Breast epithelium (tissue), 4 donors: Measurements from ENCODE around the gene MTERF4. TPM values are rescaled to one million over a fixed set of nuclear protein-coding genes. Genes with fewer than 3 reads are reported as not detected.

Source experiments
- DNase-seq, 2 donors: peaks; one replicate each; pipeline ENCODE4 v3.0.0-alpha.2; 2019; ENCODE audit warnings: low spot score in 2 of 2
- H3K27ac ChIP-seq, 2 donors: fragments of 200-600 bp; sonication (generic) in 1 of 2; one replicate each; pipeline ENCODE4 v1.5.1; 2016 to 2019; ENCODE audit warnings: mild to moderate bottlenecking in 1 of 2
- H3K27me3 ChIP-seq, 2 donors: fragments of 200-600 bp; sonication (generic) in 1 of 2; one replicate each; pipeline versions ENCODE4 v1.5.1 to v1.6.0; 2017 to 2019; ENCODE audit warnings: control low read depth in 1 of 2, mild to moderate bottlenecking in 1 of 2
- H3K36me3 ChIP-seq: fragments of 200-600 bp; one replicate; pipeline ENCODE4 v1.5.1; 2019
- H3K4me1 ChIP-seq, 2 donors: fragments of 200-600 bp; sonication (generic); one replicate each; pipeline ENCODE4 v1.5.1; 2016 to 2019; ENCODE audit warnings: control low read depth in 1 of 2
- H3K4me3 ChIP-seq, 3 donors: fragments of 200-600 bp; sonication (generic); 1 replicate in 2 of 3; 2 replicates in 1 of 3; pipeline ENCODE4 v1.5.1; 2016 to 2019; ENCODE audit warnings: mild to moderate bottlenecking in 3 of 3, moderate library complexity in 2 of 3
- H3K9me3 ChIP-seq, 2 donors: fragments of 200-600 bp; sonication (generic) in 1 of 2; one replicate each; pipeline ENCODE4 v1.5.1; 2016 to 2019; ENCODE audit warnings: control low read depth in 1 of 2
- POLR2A ChIP-seq: fragments of 450-650 bp; IDR thresholded peaks from one replicate; pipeline ENCODE4 v1.6.1; 2016; ENCODE audit warnings: antibody characterized with exemption, mild to moderate bottlenecking, moderate library complexity
- POLR2AphosphoS5 ChIP-seq, 3 donors: sonication (generic); formaldehyde crosslinking; IDR thresholded peaks; one replicate each; pipeline ENCODE4 v1.6.1; 2017; ENCODE audit warnings: antibody characterized with exemption in 3 of 3
- intact Hi-C: fragments of 100-400 bp; cut with DNase I; formaldehyde crosslinking; loops from one replicate; pipeline ENCODE4 v1.15.1; 2023; ENCODE audit warnings: low total_unique reads
- total RNA-seq, 3 donors: library from RNA; depleted of rRNA; stranded (reverse); fragments of >200 nt; gene quantifications; one replicate each; pipeline ENCODE4 v1.1.0, GENCODE V29; 2016
- TF ChIP-seq, protein P1 (sequence below), 3 donors: fragments of 450-650 bp; IDR thresholded peaks; one replicate each; pipeline ENCODE4 v1.5.1; 2016 to 2017; ENCODE audit warnings: antibody characterized with exemption in 3 of 3, mild to moderate bottlenecking in 3 of 3, moderate library complexity in 3 of 3

The MTERF4 gene
- total RNA-seq, 3 donors from 2014 or later = 35.7 to 54.6 (median 50.2) TPM

DNA sequence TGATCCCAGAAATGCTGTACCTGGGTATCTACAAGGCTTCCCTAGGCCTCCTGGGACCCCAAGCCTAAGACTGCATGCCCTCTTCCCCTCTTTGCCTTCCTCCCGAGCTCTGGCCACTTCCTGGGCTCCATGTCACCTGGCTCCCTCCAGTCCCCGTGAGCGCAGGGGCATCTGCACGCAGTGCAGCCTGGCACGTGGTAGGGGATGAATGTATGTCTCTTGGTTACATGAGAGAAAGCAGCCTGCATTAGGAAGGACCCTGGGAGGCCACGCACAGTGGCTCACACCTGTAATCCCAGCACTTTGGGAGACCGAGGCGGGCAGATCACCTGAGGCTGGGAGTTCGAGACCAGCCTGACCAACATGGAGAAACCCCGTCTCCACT lies 31.3 kb upstream of the MTERF4 start:
- Histone ChIP-seq H3K36me3 (no peaks in the 10 kb centered on the region), H3K27ac (no peak overlapping the region), H3K27me3 (no peaks in the 10 kb centered on the region), H3K4me3 (no peak overlapping the region), H3K4me1 (no peaks in the 10 kb centered on the region), H3K9me3 (no peaks in the 10 kb centered on the region)
- TF ChIP-seq, protein P1, sequence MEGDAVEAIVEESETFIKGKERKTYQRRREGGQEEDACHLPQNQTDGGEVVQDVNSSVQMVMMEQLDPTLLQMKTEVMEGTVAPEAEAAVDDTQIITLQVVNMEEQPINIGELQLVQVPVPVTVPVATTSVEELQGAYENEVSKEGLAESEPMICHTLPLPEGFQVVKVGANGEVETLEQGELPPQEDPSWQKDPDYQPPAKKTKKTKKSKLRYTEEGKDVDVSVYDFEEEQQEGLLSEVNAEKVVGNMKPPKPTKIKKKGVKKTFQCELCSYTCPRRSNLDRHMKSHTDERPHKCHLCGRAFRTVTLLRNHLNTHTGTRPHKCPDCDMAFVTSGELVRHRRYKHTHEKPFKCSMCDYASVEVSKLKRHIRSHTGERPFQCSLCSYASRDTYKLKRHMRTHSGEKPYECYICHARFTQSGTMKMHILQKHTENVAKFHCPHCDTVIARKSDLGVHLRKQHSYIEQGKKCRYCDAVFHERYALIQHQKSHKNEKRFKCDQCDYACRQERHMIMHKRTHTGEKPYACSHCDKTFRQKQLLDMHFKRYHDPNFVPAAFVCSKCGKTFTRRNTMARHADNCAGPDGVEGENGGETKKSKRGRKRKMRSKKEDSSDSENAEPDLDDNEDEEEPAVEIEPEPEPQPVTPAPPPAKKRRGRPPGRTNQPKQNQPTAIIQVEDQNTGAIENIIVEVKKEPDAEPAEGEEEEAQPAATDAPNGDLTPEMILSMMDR (IDR thresholded peaks at IDR 0.05) = no peak
- TF ChIP-seq POLR2AphosphoS5 (IDR thresholded peaks at IDR 0.05) (no peak), POLR2A (no peak)
- intact Hi-C loops = no loop called here
- DNase-seq = no peak

DNA sequence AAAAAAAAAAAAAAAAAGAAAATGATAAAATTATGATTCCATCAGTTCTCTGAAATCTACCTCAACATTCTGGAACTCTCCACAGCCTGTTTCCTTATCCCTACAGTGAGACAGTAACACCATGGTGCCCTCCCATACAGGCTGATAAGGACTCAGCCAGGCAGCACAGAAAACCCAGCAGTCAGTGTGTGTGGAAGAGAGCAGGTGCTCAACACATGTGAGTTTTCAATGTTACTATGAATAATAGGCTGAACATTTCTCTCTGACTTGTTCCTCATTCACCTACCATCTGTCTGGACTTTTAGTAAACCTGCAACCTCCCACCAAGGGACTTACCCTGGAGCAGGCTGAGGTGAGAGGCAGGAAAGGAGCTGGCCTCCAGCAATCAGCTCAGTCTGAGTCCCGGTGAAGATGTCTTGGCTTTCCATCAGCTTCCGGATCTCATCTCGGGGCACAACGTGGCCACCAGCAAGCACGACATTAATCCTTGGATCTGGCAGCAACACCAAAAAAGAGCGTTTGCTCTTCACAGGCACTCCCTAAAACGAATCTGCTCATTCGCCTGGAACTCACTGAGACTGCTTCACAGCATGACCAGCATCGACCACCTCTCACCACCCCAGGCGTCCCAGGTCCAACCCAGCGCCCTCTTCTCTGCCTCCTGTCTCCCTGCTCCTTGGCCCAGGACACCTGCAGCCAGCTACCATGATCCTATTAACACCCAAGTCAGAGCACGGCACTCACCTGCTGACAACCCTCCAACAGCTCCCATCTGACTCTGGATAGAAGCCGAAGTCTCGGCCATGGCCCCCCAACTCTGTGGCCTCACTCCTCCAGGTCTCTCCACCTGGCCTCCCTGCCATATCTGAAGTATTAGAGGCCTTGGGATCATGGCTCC lies 30.7 kb upstream of the MTERF4 start:
- no peaks in the 10 kb centered on the region for H3K36me3 ChIP-seq
- H3K9me3 ChIP-seq = no peaks in the 10 kb centered on the region
- TF ChIP-seq POLR2AphosphoS5 (IDR thresholded peaks at IDR 0.05) = no peak
- TF ChIP-seq POLR2A = no peak
- TF ChIP-seq, protein P1 (IDR thresholded peaks at IDR 0.05) = no peak
- H3K4me1 ChIP-seq = no peaks in the 10 kb centered on the region
- H3K27ac ChIP-seq = no peak overlapping the region
- no peaks in the 10 kb centered on the region for H3K27me3 ChIP-seq
- intact Hi-C loops = no loop called here
- DNase-seq = no peak
- no peak overlapping the region for H3K4me3 ChIP-seq

DNA sequence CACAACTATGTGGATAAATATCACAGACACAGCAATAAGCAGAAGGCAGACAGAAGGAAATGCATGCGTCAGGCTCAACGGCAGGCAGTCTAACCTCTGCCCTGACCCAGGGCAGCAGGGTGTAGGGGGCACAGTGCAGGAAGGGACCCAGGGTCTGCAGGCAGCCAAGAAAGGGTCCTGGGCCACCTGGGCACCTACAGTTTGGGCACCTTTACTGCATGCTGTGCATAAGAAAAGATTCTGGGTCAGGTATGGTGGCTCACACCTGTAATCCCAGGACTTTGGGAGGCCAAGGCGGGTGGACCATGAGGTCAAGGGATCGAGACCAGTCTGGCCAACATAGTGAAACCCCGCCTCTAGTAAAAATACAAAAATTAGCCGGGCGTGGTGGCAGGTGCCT lies 29.4 kb upstream of the MTERF4 start:
- no peak for DNase-seq
- no peaks in the 10 kb centered on the region for H3K4me1 ChIP-seq
- intact Hi-C loops = no loop called here
- no peaks in the 10 kb centered on the region for H3K27me3 ChIP-seq
- no peaks in the 10 kb centered on the region for H3K9me3 ChIP-seq
- TF ChIP-seq, protein P1 (IDR thresholded peaks at IDR 0.05) = no peak
- TF ChIP-seq POLR2A (no peak), POLR2AphosphoS5 (IDR thresholded peaks at IDR 0.05) (no peak)
- H3K36me3 ChIP-seq = no peaks in the 10 kb centered on the region
- no peak overlapping the region for H3K27ac ChIP-seq
- no peak overlapping the region for H3K4me3 ChIP-seq

DNA sequence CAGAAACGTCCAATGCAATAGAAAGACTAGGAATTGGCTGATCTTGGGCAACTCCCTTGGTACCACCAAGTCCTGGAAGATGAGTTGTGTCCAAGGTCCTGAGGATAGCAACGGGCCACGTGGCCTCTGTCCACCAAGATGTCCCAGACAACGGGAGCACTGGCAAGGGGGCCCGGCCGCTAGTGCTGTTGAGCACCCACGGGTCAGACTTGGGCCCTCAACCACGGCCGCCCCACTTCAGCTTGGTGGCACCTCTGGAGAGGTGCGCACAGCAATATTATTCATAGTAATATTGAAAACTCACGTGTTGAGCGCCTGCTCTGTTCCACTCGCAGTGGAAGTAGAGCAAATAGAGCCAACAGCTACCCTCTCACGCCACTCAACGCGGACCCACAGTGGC lies 28.2 kb upstream of the MTERF4 start:
- Histone ChIP-seq H3K4me1 (no peaks in the 10 kb centered on the region), H3K27me3 (no peaks in the 10 kb centered on the region), H3K27ac (no peak overlapping the region), H3K4me3 (no peak overlapping the region), H3K36me3 (no peaks in the 10 kb centered on the region), H3K9me3 (no peaks in the 10 kb centered on the region)
- no peak for DNase-seq
- intact Hi-C loops = no loop called here
- no peak for TF ChIP-seq POLR2AphosphoS5 (IDR thresholded peaks at IDR 0.05)
- TF ChIP-seq, protein P1 (IDR thresholded peaks at IDR 0.05) = no peak
- TF ChIP-seq POLR2A = no peak

DNA sequence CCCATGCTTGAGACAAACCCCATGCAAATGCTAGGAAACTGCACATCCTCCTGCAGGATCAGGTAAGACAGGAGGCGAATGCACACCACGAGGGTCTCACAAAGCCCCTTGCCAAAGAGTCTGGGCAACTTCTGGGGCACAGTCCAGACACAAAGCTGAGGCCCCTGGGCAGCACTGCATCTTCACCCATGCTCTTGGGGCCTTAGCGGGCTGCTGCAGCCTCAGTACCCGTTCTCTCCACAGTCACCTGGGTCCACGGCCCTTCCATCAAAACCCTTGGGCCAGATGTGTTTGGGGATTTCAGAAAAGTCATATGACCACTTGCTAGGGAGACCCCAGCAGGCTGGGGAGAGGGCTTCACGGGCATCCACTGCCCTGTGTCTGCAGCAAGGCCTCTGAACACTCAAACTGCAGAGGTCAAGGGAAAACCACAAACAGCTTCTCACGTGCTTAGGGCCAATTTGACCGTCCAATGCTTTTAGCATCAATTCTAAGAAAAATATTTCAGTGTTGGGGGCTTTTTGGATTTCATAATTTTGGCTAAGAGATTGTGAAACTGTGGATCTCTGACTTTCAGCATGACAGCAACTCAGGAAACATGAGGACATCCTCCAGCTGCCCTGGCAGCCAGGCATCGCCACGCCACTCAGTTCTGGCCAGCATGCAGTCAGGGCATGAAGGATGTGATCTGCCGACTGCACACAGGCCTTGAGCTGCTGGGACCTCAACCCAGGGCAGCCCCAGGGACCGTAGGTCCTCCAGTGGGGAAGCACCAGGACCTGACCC lies 27.2 kb upstream of the MTERF4 start:
- Histone ChIP-seq H3K4me1 (no peaks in the 10 kb centered on the region), H3K27ac (no peak overlapping the region), H3K9me3 (no peaks in the 10 kb centered on the region), H3K36me3 (no peaks in the 10 kb centered on the region), H3K27me3 (no peaks in the 10 kb centered on the region), H3K4me3 (no peak overlapping the region)
- no peak for DNase-seq
- intact Hi-C loops = loop anchor here (5.0 kb wide), 2 partner anchors 503 to 688 kb away; no protein-coding TSS in a partner anchor
- TF ChIP-seq POLR2A (no peak), POLR2AphosphoS5 (IDR thresholded peaks at IDR 0.05) (no peak)
- TF ChIP-seq, protein P1 (IDR thresholded peaks at IDR 0.05) = no peak
